GM18909 (cell line): Measurements from ENCODE around the gene RIIAD1.

ENCODE experiments used
- ATAC-seq: cut with Tn5 transposase; IDR thresholded peaks from one replicate; pipeline ENCODE4 v1.9.1; 2021; ENCODE audit warnings: mild to moderate bottlenecking; ENCODE audit not compliant: unreplicated experiment, poor library complexity

RIIAD1 gene

DNA sequence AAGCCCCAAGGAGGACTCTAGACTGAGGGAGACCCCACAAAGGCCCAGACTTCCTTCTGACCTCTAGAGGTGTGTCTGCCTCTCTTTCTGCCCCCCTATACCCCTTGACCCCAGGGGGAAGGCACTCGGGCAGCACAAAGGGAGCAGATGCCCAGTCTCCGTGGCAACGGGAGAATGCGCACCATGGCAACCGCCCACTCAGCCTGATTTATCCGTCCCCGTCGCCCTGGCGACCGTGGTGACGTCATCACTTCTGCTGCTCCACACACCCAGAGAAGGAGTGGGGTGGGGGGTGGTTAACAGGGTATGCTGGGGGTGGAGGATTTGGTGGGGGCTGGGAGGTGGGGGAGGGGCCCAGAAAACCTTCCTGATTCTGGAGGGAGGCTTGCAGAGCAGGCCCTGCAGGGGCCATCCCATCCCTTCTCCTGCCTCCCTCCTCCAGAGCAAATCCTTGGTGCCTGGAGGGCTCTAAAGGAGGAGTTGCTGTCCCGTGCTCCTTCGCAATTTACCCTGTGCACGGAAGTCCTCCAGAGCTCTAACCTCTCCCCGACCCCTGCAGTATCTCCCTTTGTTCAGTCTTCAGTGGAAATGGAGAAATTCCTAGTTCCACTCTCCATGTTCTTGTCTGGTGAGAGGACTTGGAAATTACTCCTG is 11.0 kb upstream of the RIIAD1 start:
- no peak for ATAC-seq

DNA sequence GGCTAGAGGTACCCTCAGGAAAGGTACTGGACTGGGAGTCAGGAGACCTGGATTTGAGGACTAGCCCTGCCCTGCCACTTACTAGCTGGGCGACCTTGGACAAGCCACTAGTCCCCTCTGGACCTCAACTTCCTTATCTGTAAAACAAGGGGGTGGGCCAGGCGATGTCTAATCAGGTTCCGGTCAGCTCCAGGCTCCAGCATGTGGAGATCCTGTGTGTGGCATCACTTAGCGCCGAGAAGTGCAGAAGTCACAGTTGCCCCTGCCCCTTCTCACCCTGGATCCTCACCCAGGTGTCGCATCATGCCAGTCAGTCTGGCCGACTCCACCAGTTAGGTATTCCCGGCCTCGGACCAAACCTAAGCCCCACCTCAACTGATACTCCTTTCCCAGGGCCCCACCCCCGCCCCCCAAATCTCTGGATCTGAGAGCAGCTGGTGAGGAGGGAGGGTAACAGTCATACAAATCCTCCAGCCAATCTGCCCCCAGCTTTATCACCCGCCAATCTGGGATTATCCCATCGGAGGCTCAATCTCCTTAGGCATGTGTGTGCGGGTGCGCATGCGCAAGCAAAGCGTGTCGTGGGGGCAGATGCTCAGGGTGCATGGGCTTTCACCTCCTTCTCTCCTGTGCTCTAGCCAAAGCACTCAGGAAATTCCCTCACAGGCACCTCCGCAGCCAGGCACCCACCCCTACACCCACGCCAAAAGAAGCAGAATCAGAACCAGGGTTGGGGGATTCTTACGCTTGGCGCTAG is 10.1 kb upstream of the RIIAD1 start:
- ATAC-seq: no peak

DNA sequence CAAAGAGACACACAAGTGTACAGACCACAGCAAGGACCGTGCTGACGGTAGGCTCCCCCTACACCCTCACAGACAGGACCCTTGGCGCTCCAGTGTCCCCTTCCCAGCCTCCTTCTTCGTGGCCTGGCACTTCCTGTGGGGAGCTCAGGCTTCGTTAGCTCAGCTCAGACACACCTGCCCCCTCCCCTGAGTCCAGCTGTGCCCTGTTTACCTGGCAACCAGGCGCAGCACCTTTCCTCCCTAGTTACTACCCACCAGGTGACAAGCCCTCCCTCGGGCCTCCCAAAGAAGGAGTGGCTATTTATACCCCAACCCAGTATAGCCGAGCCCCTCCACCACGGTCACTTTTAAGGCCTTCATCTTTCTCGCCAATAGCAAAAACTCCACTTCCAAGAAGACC is 9.4 kb upstream of the RIIAD1 start:
- no peak for ATAC-seq

DNA sequence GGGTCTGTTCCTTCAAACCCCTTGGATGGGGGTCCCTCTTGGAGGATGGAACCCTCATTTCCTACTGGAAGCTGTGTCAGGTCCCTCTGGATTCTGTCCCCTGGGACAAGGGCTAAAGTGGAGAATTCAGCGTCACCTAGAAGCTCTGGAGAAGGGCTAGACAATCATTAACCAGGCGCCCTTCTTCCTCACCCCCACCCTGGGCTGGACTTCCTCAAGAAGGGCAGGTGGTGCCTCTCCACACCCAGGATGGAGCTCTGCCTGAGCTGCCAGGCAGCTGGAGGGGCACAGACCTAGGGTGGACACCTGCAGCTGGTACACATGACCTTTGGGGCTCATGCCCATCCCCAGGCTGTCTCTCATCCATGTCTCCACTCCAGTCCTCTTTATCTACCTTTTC is 8.3 kb upstream of the RIIAD1 start:
- ATAC-seq: no peak

DNA sequence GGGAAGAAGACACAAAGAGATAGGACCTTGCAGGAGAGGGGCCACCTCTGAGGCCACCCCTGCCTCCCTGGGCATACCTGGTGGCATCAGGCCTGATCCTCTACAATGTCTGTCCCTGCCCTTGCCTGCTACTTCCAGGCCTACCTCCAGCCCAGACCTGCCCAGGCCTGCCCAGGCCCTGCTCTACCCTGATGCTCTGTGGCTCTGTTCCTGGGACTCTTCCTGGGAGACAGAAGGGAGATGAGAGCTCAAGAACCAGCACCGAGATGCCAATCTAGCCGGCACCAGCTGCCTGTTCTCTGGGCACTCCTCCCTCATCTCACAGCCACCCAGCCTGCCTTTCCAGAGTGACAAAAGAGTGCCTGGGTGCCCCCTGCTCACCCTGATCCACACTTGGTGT is 7.4 kb upstream of the RIIAD1 start:
- ATAC-seq: no peak

DNA sequence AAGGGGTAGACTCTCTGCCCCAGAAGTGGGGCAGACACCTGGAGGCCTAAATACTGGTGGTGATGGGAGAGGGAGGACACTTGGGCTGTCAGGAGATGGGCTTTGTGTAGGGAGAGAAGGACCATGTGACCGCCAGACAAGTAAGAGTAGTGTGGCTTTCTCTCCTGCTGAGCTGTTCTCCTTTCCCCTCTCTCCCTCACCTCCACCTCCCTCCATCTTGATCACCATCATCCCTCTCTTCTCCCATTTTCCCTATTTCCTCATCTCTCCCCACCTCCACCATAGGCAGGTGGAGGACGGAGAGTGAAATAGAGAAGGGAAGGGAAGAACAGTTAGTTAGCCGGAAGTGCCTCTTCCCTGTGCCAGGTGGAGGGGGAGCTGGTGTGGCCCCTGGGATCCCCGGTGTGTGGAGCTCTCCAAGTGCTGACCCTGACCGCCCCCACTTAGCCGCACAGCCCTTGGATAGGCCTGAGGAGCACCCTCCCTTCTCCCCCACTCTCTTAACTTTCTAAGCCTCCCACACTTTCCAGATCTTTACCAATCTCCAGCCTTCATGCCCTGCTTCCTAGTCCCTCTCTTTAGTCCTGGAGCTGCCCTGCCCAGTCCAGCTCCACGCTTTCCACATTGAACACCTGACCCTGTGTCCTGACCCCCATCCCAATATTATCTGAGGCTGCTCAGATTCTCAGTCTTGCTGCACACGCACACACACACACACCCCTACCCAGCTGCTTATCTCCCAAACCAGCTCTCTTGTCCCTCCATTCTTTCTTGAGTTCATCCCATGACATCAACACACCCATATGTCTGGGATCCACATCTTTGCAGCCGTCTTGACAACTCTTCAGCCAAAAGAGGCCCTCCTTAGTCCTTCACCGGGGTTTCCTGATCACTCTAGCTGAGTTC is 6.2 kb upstream of the RIIAD1 start:
- no peak for ATAC-seq

DNA sequence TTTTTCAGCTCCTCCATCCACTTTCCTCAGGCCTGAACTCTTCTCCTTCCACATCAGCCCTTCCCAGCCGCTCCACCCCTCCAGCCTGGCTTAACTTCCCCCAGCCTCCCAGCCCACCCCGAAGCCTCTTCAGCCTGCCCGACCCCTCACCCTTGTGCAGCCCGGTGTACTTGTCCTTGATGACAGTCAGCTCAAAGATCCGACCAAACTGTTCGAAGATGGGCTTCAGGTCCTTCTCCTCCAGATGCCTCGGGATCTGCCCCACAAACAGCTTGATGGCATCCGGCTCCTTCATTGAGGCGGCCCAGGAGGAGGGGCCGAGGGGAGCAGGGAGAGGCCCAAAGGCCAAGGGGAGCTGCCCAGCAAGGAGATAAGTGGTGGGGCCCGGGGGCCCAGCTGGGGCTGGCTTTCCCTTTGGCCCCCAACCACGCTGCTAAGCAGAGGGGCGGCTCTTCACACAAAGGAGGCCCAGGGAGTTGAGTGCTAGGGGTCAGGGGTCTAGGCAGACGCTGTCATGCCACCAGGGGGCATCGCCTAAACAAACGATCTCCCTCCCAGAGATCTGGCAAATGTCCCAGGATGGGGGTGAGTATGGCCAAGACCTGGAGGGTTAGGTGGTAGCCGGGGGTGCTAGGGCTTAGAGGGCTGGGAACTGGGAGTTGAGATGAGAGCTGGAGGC is 5.5 kb upstream of the RIIAD1 start:
- ATAC-seq: no peak

DNA sequence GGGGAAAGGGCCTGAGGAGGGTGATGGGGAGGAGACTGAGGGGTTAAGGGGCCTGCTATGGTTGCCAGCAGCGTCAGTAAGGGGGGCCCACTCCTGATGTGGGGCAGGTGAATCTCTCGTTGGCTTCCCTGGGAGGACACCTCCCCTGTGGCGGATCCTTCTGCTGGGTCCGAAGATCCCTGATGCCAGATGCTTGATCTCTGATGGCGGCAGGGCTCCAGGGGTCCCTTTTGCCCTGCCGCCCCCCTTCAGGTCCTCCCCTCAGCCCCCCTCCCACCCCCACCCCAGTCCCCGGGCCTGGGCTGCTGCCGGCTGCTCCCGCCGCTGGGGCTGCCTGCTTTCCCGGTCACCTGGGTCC is 4.9 kb upstream of the RIIAD1 start:
- ATAC-seq: no peak

DNA sequence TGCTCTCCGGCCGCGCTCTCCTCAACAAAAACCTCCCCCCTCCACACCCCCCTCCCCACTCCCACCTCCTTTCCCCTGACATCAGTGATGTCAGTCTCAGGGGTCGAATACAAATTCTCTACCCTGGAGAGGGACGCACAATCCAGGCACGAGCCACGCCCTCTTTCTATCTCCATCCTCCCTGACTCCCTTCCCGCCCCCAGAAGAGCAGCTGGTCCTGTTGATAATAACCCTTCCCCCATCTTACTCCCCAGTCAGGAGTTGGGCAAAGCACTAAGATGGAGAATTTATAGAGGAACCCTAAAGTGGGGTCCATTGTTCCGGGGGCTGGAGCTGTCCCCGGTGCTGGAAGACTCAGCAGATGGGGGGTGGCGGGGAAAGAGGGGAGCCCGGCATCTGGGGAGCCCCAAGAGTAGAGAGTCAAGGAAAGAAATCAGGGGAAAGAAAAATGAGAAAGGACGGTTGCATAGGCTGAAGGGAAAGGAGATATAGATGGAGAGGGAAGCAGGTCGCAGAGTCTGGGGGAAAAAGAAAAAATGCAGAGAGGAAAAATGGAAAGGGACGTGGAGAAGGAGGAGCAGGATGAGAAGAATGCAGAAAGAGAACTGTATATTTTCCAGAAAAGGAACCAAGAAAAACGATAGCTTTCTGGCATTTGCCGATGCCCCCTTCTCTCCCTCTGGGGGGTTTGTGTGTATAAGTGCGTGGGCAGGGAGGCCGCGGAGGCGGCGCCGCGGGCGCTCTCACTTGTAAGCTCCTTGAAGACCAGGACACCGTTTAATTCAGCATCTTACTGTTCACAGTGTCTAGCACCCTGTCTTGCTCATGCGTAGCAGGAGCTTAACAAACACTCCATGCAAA is 4.3 kb upstream of the RIIAD1 start, which contains the start of gene CELF3:
Gene CELF3 (minus strand): TSS at position 33 of the 861 bp plus-strand sequence. CDS start 783 bp downstream, outside the sequence.
- ATAC-seq: no peak

DNA sequence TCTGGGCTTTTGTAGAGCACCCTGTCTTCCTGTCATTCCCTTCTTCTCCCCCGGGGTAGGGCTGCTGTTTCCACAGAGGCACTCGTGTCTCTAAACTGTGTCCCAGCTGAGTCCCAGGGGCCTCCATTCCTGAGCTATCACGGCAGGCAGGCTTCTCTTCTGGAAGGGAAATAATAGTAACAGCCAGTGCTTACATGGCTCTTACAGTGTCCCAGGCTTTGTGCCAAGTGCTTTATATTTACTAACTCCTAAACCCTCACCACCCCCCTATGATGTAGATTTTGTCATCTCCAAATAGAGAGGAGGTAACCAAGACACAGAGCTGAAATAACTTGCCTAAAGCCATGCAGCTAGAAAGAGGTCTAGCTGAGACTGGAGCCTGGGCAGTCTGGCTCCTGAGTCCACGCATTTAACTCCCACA is 3.3 kb upstream of the RIIAD1 start:
- ATAC-seq: no peak

DNA sequence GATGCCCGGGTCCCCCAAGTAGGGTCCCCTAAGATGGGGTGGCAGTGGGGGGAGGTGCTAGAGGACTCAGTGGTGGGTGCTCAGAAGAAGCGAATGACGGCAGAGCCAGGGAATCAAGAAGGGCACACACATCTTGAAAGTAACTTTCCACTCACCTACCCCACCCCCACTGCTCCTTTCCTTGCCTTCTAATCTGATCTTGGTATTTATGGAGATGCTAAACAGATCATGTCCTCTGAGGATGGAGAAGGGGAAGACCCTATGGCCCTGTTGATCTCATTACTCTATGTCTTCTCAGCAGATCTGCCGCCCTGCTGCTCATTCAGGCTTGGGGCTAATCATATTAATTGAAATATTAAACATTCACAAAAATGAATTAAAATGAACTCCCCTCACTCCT is 2.7 kb upstream of the RIIAD1 start:
- ATAC-seq: no peak

DNA sequence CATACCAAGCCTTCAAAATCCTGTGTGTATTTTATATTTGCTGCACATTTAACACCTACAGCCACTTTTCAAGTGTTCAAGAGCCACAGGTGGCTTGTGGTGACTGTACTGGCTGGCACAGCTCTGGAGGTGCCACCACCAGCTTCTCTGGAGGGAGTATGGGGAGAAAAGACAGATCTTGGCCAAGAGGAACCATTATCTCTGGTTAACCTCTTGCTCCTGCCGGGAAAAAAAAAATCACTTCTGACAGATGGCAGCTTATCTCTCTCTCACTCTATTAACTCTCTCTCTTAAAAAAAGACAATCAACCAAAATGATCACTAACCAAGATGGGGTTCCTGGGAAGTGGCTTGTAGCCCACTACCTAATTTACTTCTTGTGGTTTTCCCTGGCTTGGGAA is 1.2 kb upstream of the RIIAD1 start:
- ATAC-seq: no peak

DNA sequence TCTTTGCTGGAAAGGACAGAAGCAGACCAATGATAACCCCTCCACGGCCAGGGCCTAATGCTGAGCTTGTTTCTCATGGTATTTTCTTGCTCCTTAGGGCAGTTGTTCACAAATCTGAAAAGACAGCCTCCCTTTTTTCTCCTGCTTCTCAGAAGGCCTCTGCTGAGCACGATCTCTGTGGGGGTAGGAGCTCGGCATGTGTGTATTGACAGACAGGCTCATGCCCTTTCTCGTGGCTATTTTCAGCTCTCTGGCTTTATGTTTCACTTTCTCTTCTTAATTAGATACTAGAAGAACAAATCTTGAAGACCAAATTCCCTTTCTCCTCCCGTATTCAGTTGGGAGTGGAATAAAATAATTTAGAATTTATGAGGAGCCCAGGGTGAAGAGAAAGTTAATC is 768 bp upstream of the RIIAD1 start:
- no peak for ATAC-seq

DNA sequence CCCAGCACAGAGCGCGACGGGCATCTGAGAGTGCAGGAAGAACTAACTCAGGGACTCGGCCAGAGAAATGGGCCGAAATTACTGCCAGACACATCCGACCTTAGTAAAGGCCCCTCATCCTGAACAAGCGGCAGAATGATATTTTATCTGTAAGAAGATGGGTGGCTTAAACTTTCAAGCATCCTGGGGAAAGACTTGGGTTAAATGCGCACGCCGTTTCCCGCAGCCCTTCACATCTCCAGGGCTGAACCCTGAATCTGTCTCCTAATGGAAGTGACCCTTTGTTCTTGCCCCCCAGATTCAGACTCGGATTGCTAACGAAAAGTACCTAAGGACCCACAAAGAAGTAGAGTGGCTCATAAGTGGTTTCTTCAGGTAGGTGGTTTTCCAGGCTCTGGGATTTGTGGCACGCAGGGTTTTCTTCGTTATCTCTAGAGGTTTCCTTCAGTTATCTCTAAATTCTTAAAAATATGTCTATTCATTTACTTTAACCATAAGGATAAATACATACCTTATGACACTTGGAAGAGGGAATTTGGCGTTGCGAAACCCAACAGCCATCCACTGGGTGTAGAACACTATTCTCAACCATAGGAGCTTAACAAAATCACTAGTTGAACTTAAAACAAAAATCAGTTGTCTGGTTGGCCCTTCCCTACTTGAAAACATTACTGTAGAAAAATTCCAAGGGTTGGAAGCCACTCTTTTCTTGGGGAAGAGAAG is 627 bp downstream of the RIIAD1 start:
- no peak for ATAC-seq

DNA sequence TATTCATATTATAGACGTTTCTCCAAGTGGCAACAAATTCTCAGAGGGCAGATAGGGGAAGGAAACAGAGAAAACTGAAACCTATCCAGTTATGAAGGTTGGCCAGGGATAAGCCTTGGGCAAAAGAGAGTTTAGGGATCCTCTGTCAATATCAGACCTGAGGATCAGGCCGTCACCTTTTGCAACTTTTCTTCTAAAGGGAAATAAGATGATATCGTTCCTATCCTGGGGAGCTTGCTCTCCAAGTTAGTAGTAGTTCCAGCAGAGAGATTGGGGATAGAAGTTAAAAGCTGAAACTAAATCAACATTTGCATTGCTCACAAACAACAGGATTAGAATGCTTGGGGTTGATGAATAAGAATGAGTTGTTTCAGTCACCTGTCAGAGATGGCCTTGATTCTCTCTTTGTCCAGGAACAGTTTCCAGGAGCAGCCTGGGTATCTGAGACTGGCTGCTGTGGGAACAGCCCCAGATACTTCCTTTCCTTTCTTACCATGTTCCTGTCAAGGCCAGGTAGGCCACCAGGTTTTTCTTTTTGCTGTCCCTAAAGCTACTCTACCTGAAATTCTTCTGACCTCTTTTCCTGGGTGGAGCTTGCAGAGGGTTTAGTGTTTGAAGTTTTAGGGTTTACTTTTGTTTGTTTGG is 2.5 kb downstream of the RIIAD1 start:
- no peak for ATAC-seq

DNA sequence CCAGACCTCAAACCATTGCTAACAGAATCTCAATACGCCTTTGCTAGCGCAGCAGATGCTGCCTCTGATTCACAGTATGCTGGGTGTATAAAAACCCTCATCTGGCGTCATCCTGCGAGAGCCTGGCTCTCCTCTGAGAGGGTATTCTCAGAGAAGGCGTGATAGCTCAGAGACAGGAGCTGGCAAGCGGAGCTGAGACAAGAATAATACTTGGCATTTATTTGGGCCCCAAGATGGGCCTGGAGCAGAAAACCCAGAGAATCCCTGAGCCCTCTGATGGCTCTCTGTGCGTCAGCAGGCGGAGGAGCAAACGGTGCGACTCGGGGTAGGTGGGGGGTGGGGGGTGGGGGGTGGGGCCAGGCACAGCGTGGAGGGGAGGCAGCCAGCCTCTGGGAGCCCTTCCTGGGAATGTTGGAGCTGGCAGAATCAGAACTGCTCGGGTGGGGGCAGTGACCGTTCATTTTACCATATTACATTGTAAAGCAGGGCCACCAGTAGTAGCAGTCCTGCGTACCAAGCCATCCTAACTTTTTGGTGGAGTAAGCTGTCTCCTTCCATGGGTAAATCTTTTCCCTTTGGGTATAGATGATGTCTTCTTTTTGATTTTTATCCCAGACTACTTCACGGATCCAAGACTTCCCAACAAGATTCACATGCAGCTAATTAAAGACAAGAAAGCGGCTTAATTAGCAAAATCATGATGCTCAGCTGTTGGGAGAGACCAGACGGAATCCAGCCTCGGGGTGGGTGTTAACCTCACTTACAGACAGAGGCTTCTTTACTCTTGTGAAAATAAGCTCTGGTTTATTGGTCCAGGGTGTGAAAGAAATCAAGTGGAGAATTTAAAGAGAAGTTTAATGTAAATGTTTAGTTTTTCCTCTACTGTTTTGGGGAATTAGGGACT is 7.1 kb downstream of the RIIAD1 start:
- ATAC-seq: no peak

DNA sequence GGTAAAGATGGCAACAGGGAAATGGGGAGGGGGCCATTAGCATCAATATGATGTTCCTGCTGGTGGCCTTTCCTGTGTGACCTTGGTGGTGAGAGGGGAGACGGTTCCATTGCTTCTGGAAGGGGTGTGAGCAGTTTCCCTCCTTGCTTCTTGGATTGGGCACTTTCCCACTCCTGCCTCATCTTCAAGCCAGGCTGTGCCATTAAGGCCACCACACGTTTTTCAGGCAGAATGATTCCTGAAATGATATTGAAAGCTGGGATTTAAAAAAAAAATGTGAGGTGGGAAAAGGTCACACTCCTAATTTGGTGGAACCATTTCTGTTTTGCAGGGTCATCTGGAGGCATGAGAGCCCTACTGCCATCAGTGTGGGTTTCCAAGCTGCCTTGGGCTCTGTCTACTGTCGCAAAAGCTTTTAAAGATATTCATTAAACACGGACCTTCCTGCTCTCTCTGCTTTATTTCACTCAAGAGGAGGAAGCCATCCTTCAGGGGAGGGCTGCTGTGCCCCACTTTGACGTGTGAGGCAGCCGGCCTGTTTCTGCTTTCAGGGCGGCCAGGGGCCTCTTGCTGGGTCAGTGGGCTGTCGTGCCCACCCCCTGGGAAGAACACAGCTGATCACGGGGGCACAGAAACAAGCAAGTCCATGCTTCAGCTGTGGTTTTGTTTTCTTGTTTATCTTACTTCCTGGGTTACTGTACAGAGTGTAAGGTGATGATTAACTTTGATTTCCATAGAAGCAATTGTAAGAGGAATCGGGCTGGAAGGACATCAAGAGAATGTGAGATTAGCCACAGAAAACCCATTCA is 8.0 kb downstream of the RIIAD1 start:
- no peak for ATAC-seq
